HepG2 (cell line): ENCODE results near the gene XXYLT1.

Experiments used
- GABPA ChIP-seq, 2 experiments: IDR thresholded peaks; 2 replicates each; pipeline ENCODE4 v1.6.1; 2011 to 2016; ENCODE audit warnings: low read depth in 2 of 2, low read length in 1 of 2, missing biosample characterization in 1 of 2, missing genetic modification characterization in 1 of 2
- JUND ChIP-seq: sonication (generic); formaldehyde crosslinking; IDR thresholded peaks from 2 replicates; pipeline ENCODE4 v1.8.0; 2022; ENCODE audit warnings: mild to moderate bottlenecking, missing genetic modification reagents
- MAFK ChIP-seq, 2 experiments: IDR thresholded peaks in 1 of 2; conservative IDR thresholded peaks in 1 of 2; 2 replicates each; pipeline ENCODE4 v1.6.1; 2011; ENCODE audit warnings: improper control_type of control experiment in 2 of 2, low read length in 2 of 2
- YY1 ChIP-seq: IDR thresholded peaks from 2 replicates; pipeline ENCODE4 v1.6.1; 2011; ENCODE audit warnings: low read length, low read depth, moderate library complexity, mild to moderate bottlenecking; ENCODE audit not compliant: insufficient read depth, insufficient replicate concordance
- ZBTB7A ChIP-seq: sonication (generic); formaldehyde crosslinking; IDR thresholded peaks from 2 replicates; pipeline ENCODE4 v1.8.0; 2022; ENCODE audit warnings: mild to moderate bottlenecking, missing genetic modification reagents
- ZFP41 ChIP-seq: sonication (generic); formaldehyde crosslinking; IDR thresholded peaks from 2 replicates; pipeline ENCODE4 v1.4.0; 2020; ENCODE audit warnings: mild to moderate bottlenecking, missing genetic modification reagents, borderline replicate concordance

DNA sequence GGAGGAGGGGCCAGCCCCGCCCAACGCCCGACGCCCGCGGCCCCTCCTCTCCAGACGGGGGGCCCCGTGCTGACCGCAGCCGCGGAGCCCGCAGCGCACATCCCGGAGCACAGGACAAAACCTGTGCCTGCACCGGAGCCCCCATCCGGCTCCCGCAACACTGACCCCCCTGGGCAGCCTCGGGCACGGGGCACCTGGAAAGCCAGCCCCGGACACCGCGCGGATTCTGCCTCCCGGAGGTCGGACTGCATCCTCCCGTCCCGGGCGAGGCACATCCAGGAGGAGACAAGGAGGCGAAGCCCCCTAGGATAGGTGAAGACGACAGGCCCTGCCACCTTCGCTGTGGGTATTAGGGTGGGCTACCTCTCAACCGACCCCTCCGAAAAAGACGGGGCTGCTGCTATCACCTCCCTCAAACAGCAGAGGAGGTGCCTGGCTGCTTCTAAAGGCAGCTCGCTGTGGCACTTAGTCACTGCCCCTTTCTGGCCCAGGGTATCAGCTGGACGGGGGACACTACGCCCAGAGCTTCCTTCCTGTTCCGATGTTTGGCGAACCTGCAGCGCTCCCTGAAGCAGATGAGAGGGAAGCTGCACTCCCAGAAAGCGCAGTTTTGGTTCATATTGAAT lies 10.6 kb downstream of the XXYLT1 start:
- TF ChIP-seq JUND (CRISPR knock-in tag): no peak
- TF ChIP-seq YY1: no peak
- TF ChIP-seq GABPA (IDR thresholded peaks at IDR 0.05; ENCODE audit: low read depth, low read length): no peak
- TF ChIP-seq GABPA (CRISPR knock-in tag; IDR thresholded peaks at IDR 0.05; ENCODE audit: low read depth): no peak
- no peak; the same call in 1 of the 2 replicates for TF ChIP-seq ZBTB7A (CRISPR knock-in tag)
- TF ChIP-seq MAFK (conservative IDR thresholded peaks at IDR 0.05 in 1 of 2, IDR thresholded peaks at IDR 0.05 in 1 of 2; ENCODE audit: low read length in 2 of 2): no peak
- no peak for TF ChIP-seq ZFP41
